WTC11 (cell line): ENCODE measurements around the gene C4BPA.

Experiments used
- ATF1 ChIP-seq: sonication (generic); formaldehyde crosslinking; IDR thresholded peaks from 2 replicates; pipeline ENCODE4 v1.8.1; 2023; ENCODE audit warnings: mild to moderate bottlenecking, moderate library complexity, missing genetic modification reagents
- CTCF ChIP-seq: fragments of 200-600 bp; IDR thresholded peaks from 2 replicates; pipeline ENCODE4 v1.8.0; 2022; ENCODE audit warnings: antibody characterized with exemption
- MYBL2 ChIP-seq: sonication (generic); formaldehyde crosslinking; IDR thresholded peaks from 2 replicates; pipeline ENCODE4 v1.8.1; 2023; ENCODE audit warnings: mild to moderate bottlenecking, moderate library complexity, missing genetic modification reagents
- NR1H2 ChIP-seq: sonication (generic); formaldehyde crosslinking; IDR thresholded peaks from 2 replicates; pipeline ENCODE4 v1.9.0; 2021; ENCODE audit warnings: mild to moderate bottlenecking, moderate library complexity, missing genetic modification reagents
- ZNF121 ChIP-seq: sonication (generic); formaldehyde crosslinking; IDR thresholded peaks from 2 replicates; pipeline ENCODE4 v1.8.0; 2023; ENCODE audit warnings: missing genetic modification reagents
- ZNF138 ChIP-seq: sonication (generic); formaldehyde crosslinking; conservative IDR thresholded peaks from 2 replicates; pipeline ENCODE4 v1.8.1; 2022; ENCODE audit warnings: mild to moderate bottlenecking, moderate library complexity, missing genetic modification reagents
- TF ChIP-seq, protein P1 (sequence below): sonication (generic); formaldehyde crosslinking; IDR thresholded peaks from 2 replicates; pipeline ENCODE4 v1.8.1; 2023; ENCODE audit warnings: mild to moderate bottlenecking, missing genetic modification reagents

- TF ChIP-seq NR1H2 (no peak), MYBL2 (CRISPR knock-in tag) (no peak), CTCF (no peak), ZNF138 (CRISPR knock-in tag) (no peak), ZNF121 (CRISPR knock-in tag) (no peak), ATF1 (CRISPR knock-in tag) (no peak)
- TF ChIP-seq, protein P1, sequence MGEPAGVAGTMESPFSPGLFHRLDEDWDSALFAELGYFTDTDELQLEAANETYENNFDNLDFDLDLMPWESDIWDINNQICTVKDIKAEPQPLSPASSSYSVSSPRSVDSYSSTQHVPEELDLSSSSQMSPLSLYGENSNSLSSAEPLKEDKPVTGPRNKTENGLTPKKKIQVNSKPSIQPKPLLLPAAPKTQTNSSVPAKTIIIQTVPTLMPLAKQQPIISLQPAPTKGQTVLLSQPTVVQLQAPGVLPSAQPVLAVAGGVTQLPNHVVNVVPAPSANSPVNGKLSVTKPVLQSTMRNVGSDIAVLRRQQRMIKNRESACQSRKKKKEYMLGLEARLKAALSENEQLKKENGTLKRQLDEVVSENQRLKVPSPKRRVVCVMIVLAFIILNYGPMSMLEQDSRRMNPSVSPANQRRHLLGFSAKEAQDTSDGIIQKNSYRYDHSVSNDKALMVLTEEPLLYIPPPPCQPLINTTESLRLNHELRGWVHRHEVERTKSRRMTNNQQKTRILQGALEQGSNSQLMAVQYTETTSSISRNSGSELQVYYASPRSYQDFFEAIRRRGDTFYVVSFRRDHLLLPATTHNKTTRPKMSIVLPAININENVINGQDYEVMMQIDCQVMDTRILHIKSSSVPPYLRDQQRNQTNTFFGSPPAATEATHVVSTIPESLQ (CRISPR knock-in tag), result no peak
Measured at GRCh38 chr1:207055386-207056001, 48.5 kb upstream of the C4BPA start.
